HepG2 (cell line): ENCODE measurements around the gene OSER1. TPM values are rescaled to one million over a fixed set of nuclear protein-coding genes. Genes with fewer than 3 reads are reported as not detected.

ENCODE experiments used
- ATAC-seq: fragments of 200-7000 bp; cut with Tn5 transposase; 3 replicates; pipeline ENCODE4 v1.9.1; 2020; ENCODE audit warnings: mild to moderate bottlenecking, moderate library complexity
- BruUV-seq: library from RNA; stranded (reverse); fragments of 400-500 nt; replicated peaks from 2 replicates; lab custom pipeline; 2021; lab: Mats Ljungman, UMichigan
- CTCF ChIA-PET: fragments of 300-600 bp; formaldehyde crosslinking; extraction: SDS; loops from one replicate; lab custom pipeline; 2021; ENCODE audit warnings: low total read pairs, inconsistent platforms, low intra/inter-chr PET ratio; lab: Yijun Ruan, JAX
- POLR2A ChIA-PET: fragments of 350-600 bp; sonication (Branson Sonifier 250); formaldehyde crosslinking; loops from one replicate; lab custom pipeline; 2020; ENCODE audit warnings: antibody characterized with exemption, inconsistent platforms; lab: Yijun Ruan, JAX
- DNase-seq: peaks from one replicate; pipeline ENCODE4 v3.0.0-alpha.2; 2015; ENCODE audit warnings: low spot score
- FAIRE-seq: peaks from 3 replicates; lab custom pipeline; 2011; peaks lifted over from hg19 to GRCh38; lab: Jason Lieb, UNC
- H2AFZ ChIP-seq: one replicate; pipeline ENCODE4 v1.6.1; 2011; ENCODE audit warnings: low read length, inconsistent platforms
- H3K27ac ChIP-seq: fragments of 300-600 bp; 3 replicates; pipeline ENCODE4 v1.8.0; 2011; ENCODE audit warnings: mixed run types, mild to moderate bottlenecking, mixed read lengths, low read length, inconsistent platforms; ENCODE audit not compliant: insufficient read depth; ENCODE audit errors: extremely low read length
- H3K27me3 ChIP-seq, 2 experiments: fragments of 200-600 bp in 1 of 2; 2 replicates in 1 of 2; 3 replicates in 1 of 2; pipeline versions ENCODE4 v1.6.0 to v1.8.0; 2011; ENCODE audit warnings: low read length in 2 of 2, mild to moderate bottlenecking in 2 of 2, moderate library complexity in 2 of 2, inconsistent platforms in 1 of 2; ENCODE audit not compliant: insufficient read depth in 2 of 2, control insufficient read depth in 1 of 2
- H3K36me3 ChIP-seq, 2 experiments: fragments of 200-600 bp in 1 of 2; replicated peaks in 1 of 2; 2 replicates in 1 of 2; 3 replicates in 1 of 2; pipeline versions ENCODE4 v1.5.1 to v1.8.0; 2011; ENCODE audit warnings: low read length in 2 of 2, inconsistent platforms in 1 of 2; ENCODE audit not compliant: insufficient read depth in 2 of 2, control insufficient read depth in 1 of 2
- H3K4me1 ChIP-seq: 2 replicates; pipeline ENCODE4 v1.5.1; 2012; ENCODE audit warnings: low read length, inconsistent platforms; ENCODE audit not compliant: insufficient read depth
- H3K4me2 ChIP-seq: 2 replicates; pipeline ENCODE4 v1.6.0; 2011; ENCODE audit warnings: low read depth, low read length, inconsistent platforms
- H3K4me3 ChIP-seq, 3 experiments: fragments of 200-600 bp in 1 of 3; sonication (generic), shearing (Covaris generic) in 1 of 3; replicated peaks in 1 of 3; 2 replicates each; pipeline ENCODE4 v1.5.1; 2011 to 2016; ENCODE audit warnings: low read length in 3 of 3, inconsistent platforms in 2 of 3, low read depth in 2 of 3, mild to moderate bottlenecking in 2 of 3, control low read depth in 1 of 3, mixed read lengths in 1 of 3; ENCODE audit not compliant: insufficient read depth in 1 of 3
- H3K79me2 ChIP-seq: one replicate; pipeline ENCODE4 v1.6.1; 2011; ENCODE audit warnings: low read length, inconsistent platforms; ENCODE audit not compliant: insufficient read depth
- H3K9ac ChIP-seq: 2 replicates; pipeline ENCODE4 v1.6.0; 2011; ENCODE audit warnings: mild to moderate bottlenecking, low read depth, low read length, inconsistent platforms; ENCODE audit not compliant: insufficient read depth
- H3K9me3 ChIP-seq: 2 replicates; pipeline ENCODE4 v1.5.1; 2012; ENCODE audit warnings: mild to moderate bottlenecking, low read length
- H4K20me1 ChIP-seq: 2 replicates; pipeline ENCODE4 v1.6.0; 2011; ENCODE audit warnings: inconsistent platforms, mild to moderate bottlenecking, low read length, moderate library complexity; ENCODE audit not compliant: insufficient read depth
- ADNP ChIP-seq: sonication (generic); formaldehyde crosslinking; IDR thresholded peaks from 2 replicates; pipeline ENCODE4 v1.4.0; 2020; ENCODE audit warnings: missing genetic modification reagents
- ASH2L ChIP-seq: fragments of 300-600, 200-600 bp; sonication (generic); IDR thresholded peaks from 2 replicates; pipeline ENCODE4 v1.7.0; 2017; ENCODE audit warnings: low read depth, mild to moderate bottlenecking, moderate library complexity, mixed read lengths, low read length; ENCODE audit not compliant: insufficient read length
- BHLHE40 ChIP-seq: IDR thresholded peaks from 2 replicates; pipeline ENCODE4 v1.6.1; 2011; ENCODE audit warnings: low read length, improper control_type of control experiment
- HNRNPL ChIP-seq: fragments of 200-400 bp; formaldehyde crosslinking; IDR thresholded peaks from 2 replicates; pipeline ENCODE4 v1.6.1; 2017; ENCODE audit warnings: mild to moderate bottlenecking, low read depth, low read length
- HOMEZ ChIP-seq: IDR thresholded peaks from 2 replicates; pipeline ENCODE4 v1.6.1; 2016; ENCODE audit warnings: low read depth
- TBL1XR1 ChIP-seq: fragments of 150-350 bp; IDR thresholded peaks from 2 replicates; pipeline ENCODE4 v1.6.1; 2014; ENCODE audit warnings: borderline replicate concordance, low read length; ENCODE audit not compliant: partially characterized antibody
- ZNF263 ChIP-seq: sonication (generic); formaldehyde crosslinking; IDR thresholded peaks from 2 replicates; pipeline ENCODE4 v1.4.0; 2020; ENCODE audit warnings: missing genetic modification reagents
- WGBS: methylation state at CpG from one replicate; pipeline ENCODE4 v1.1.6; 2017; ENCODE audit warnings: low lambda C conversion rate; 5-methylcytosine and 5-hydroxymethylcytosine counted together
- in situ Hi-C: cut with HindIII; loops from 2 replicates; pipeline ENCODE4 v1.10.0; 2017; ENCODE audit warnings: low pct_unique_long_range_greater_than_20kb; ENCODE audit not compliant: extremely low pct_ligation_motif_present
- intact Hi-C: fragments of 100-400 bp; cut with micrococcal nuclease; formaldehyde crosslinking; loops from one replicate; pipeline ENCODE4 v1.10.0; 2022; ENCODE audit not compliant: unreplicated experiment
- polyA plus RNA-seq, 8 experiments: library from polyadenylated mRNA; depleted of rRNA in 3 of 8; stranded (reverse) in 7 of 8; unstranded in 1 of 8; fragments of >200 nt; fragmentation: Illumina TruSeq in 4 of 8; extraction: Trizol in 4 of 8; gene quantifications; 2 replicates each; pipeline versions ENCODE4 v1.2.1 to v1.2.3, GENCODE V29; 2011 to 2016; ENCODE audit warnings: low read depth in 4 of 8, missing spikeins in 1 of 8, mixed read lengths in 1 of 8; ENCODE audit not compliant: insufficient read depth in 1 of 8
- total RNA-seq, 5 experiments: library from RNA; depleted of rRNA; stranded (reverse); fragments of >200 nt; fragmentation: Illumina TruSeq; extraction: Trizol; gene quantifications; 2 replicates each; pipeline ENCODE4 v1.2.3, GENCODE V29; 2016; ENCODE audit warnings: low read depth in 1 of 5

Gene OSER1
- total and polyA plus RNA-seq, 2 of the 13 experiments (the other 11 are each of a cell fraction or from before 2014, with no cell fraction given): 71.2 to 71.5 TPM

DNA sequence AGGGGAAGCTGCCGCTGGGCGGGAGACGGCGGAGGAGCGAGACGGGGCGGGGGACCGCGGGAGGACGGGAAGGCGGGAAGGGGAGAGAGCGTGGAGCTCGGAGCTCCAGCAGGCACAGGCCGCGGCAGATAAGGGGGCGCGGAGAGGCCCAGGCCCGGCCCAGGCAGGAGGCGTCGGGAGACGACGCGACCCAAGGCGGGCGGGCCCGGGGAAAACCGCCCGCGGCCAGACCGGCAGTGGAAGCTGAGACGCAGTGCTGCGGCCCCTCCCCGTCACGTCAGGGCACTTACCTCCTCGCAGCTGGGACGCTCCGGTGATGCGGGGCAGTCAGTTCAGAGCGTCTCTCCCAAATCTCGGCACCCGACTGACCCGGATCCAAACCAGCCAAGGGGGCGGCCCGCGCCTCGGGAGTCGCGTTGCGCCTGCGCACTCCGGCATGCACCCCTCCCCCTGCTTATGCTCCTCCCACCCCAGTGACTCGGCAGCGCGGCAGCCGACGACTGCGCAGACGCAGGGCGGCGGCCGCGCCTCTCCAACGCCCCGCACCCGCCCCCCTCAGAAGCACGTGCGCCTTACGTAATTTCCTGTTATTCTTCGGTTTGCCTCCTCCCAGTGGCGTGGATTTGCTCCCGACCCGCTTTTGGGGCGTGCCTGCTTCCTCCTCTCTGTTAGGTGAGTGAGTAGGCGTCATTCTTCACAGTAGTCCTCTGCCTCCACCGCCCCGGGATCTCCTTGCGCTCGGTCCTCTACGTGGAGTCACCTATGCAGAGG, at the start of gene OSER1 (continued):
- peak; percentile 91; the same call in 1 of the 2 replicates for TF ChIP-seq HOMEZ
- peak; percentile 100 for TF ChIP-seq BHLHE40
- TF ChIP-seq ASH2L: peak; percentile 91
- peak; percentile 72 for TF ChIP-seq TBL1XR1
- TF ChIP-seq, all 625 proteins: peak for 376

GRCh38 chr20:44258226-44258890, 47.8 kb upstream of the OSER1 start:
- TF ChIP-seq ZNF263 (CRISPR knock-in tag) (peak; percentile 74), HNRNPL (0 out of 2 replicates have a peak, but pooled peaks have one; percentile 32), ADNP (CRISPR knock-in tag) (no peak)
- H4K20me1 ChIP-seq: no peaks in the 10 kb centered on the region
- WGBS: 62% methylated on average over 17 of the region's 28 CpGs
- in situ Hi-C loops: no loop called here
- ATAC-seq (no peak), DNase-seq (no peak), FAIRE-seq (no peak)
- H3K4me1 ChIP-seq: peaks cover 10% of the 10 kb centered on the region
- H3K79me2 ChIP-seq: no peaks in the 10 kb centered on the region
- CTCF ChIA-PET: no interaction called here
- H3K27me3 ChIP-seq: no peaks in the 10 kb centered on the region
- intact Hi-C loops: no loop called here
- no peak overlapping the region for H3K27ac ChIP-seq
- H2AFZ ChIP-seq: no peak overlapping the region
- H3K4me2 ChIP-seq: no peak overlapping the region
- POLR2A ChIA-PET: no interaction called here
- no peaks in the 10 kb centered on the region for H3K36me3 ChIP-seq
- no TSS peak for BruUV-seq
- H3K9me3 ChIP-seq: no peaks in the 10 kb centered on the region
- no peak overlapping the region for H3K9ac ChIP-seq
- H3K4me3 ChIP-seq: no peak overlapping the region
